Measurements from ENCODE around the gene AMER3.
A peak's percentile ranks its signal among the peaks of the same experiment; 100 is the strongest.
"Not testable (repeated sequence)": the region's sequence is repeated elsewhere in the genome, so short reads cannot be mapped to it uniquely, and the experiment has no call there.

AMER3 gene

GRCh38 chr2:130727286-130727924 is 27.9 kb upstream of the AMER3 start:
- DNase-seq (ENCODE audit: low read depth): peak; percentile 50
- peak overlapping the region; percentile 65 for H3K4me3 ChIP-seq (ENCODE audit: low read length)
- no peak for TF ChIP-seq CTCF (conservative IDR thresholded peaks at IDR 0.05; ENCODE audit: low read length)

GRCh38 chr2:130728007-130728454 is 27.3 kb upstream of the AMER3 start:
- no peak for TF ChIP-seq CTCF (conservative IDR thresholded peaks at IDR 0.05; ENCODE audit: low read length)
- H3K4me3 ChIP-seq (ENCODE audit: low read length): no peak overlapping the region; the same call in 1 of the 2 replicates
- no peak for DNase-seq (ENCODE audit: low read depth)

- no peak for TF ChIP-seq CTCF (conservative IDR thresholded peaks at IDR 0.05; ENCODE audit: low read length)
- DNase-seq (ENCODE audit: low read depth): no peak
- no peak within 1 kb of the TSS; the same call in 1 of the 2 replicates for H3K4me3 ChIP-seq (ENCODE audit: low read length)
Observed at GRCh38 chr2:130728549-130729316, 26.6 kb upstream of the AMER3 start, which contains the start of gene GPR148. Gene GPR148, plus strand, starts transcription at chr2:130729070. Its CDS starts 82 bp downstream, at chr2:130729152.

GRCh38 chr2:130729322-130730299 is 25.7 kb upstream of the AMER3 start:
- no peak for TF ChIP-seq CTCF (conservative IDR thresholded peaks at IDR 0.05; ENCODE audit: low read length)
- no peak for DNase-seq (ENCODE audit: low read depth)
- H3K4me3 ChIP-seq (ENCODE audit: low read length): no peak overlapping the region

- not testable (repeated sequence) for H3K4me3 ChIP-seq (ENCODE audit: low read length); DNase-seq (ENCODE audit: low read depth)
Observed at GRCh38 chr2:130732257-130732656, 23.1 kb upstream of the AMER3 start.

- no peak overlapping the region for H3K4me3 ChIP-seq (ENCODE audit: low read length)
- no peak for DNase-seq (ENCODE audit: low read depth)
- no peak for TF ChIP-seq CTCF (conservative IDR thresholded peaks at IDR 0.05; ENCODE audit: low read length)
Observed at GRCh38 chr2:130735200-130735599, 20.1 kb upstream of the AMER3 start.

- DNase-seq (ENCODE audit: low read depth): no peak
- no peak overlapping the region for H3K4me3 ChIP-seq (ENCODE audit: low read length)
- no peak for TF ChIP-seq CTCF (conservative IDR thresholded peaks at IDR 0.05; ENCODE audit: low read length)
Observed at GRCh38 chr2:130736487-130736886, 18.9 kb upstream of the AMER3 start.
